Trophoblast cell (in vitro differentiated cells and primary cell): ENCODE data around the gene ANTXR1.

Experiments
- DNase-seq, 2 donors: peaks; one replicate each; pipeline ENCODE4 v3.0.0-alpha.2; 2016
- H2AFZ ChIP-seq: 2 replicates; pipeline ENCODE4 v1.6.1; 2013; ENCODE audit warnings: low read length, moderate library complexity, mild to moderate bottlenecking; ENCODE audit not compliant: insufficient read depth, poor library complexity
- H2AK5ac ChIP-seq: 2 replicates; pipeline ENCODE4 v1.6.1; 2013; ENCODE audit warnings: mild to moderate bottlenecking, low read length
- H2BK120ac ChIP-seq: 2 replicates; pipeline ENCODE4 v1.6.1; 2013; ENCODE audit warnings: low read length, mild to moderate bottlenecking, moderate library complexity; ENCODE audit not compliant: insufficient read depth, poor library complexity
- H2BK12ac ChIP-seq: 2 replicates; pipeline ENCODE4 v1.6.1; 2013; ENCODE audit warnings: mild to moderate bottlenecking, low read length, moderate library complexity
- H2BK5ac ChIP-seq: 2 replicates; pipeline ENCODE4 v1.6.1; 2013; ENCODE audit warnings: low read length, low read depth, moderate library complexity, mild to moderate bottlenecking; ENCODE audit not compliant: poor library complexity
- H3K14ac ChIP-seq: 2 replicates; pipeline ENCODE4 v1.6.1; 2013; ENCODE audit warnings: mild to moderate bottlenecking, low read length
- H3K18ac ChIP-seq: 2 replicates; pipeline ENCODE4 v1.6.1; 2013; ENCODE audit warnings: mild to moderate bottlenecking, low read length
- H3K23ac ChIP-seq: 2 replicates; pipeline ENCODE4 v1.6.1; 2013; ENCODE audit warnings: low read length
- H3K27ac ChIP-seq: 2 replicates; pipeline ENCODE4 v1.5.1; 2013; ENCODE audit warnings: low read depth, mild to moderate bottlenecking, inconsistent platforms, low read length, moderate library complexity
- H3K27me3 ChIP-seq: 2 replicates; pipeline ENCODE4 v1.6.1; 2013; ENCODE audit warnings: inconsistent platforms, mild to moderate bottlenecking, low read length, moderate library complexity; ENCODE audit not compliant: insufficient read depth
- H3K36me3 ChIP-seq, 2 experiments: 1 replicate in 1 of 2; 2 replicates in 1 of 2; pipeline ENCODE4 v1.6.1; 2013; ENCODE audit warnings: low read length in 2 of 2, mild to moderate bottlenecking in 2 of 2, moderate library complexity in 1 of 2; ENCODE audit not compliant: insufficient read depth in 2 of 2, control insufficient read depth in 1 of 2
- H3K4ac ChIP-seq: 2 replicates; pipeline ENCODE4 v1.6.1; 2013; ENCODE audit warnings: low read depth, mild to moderate bottlenecking, low read length, moderate library complexity
- H3K4me1 ChIP-seq, 2 experiments: 1 replicate in 1 of 2; 2 replicates in 1 of 2; pipeline ENCODE4 v1.6.1; 2013; ENCODE audit warnings: low read length in 2 of 2, mild to moderate bottlenecking in 2 of 2, moderate library complexity in 1 of 2; ENCODE audit not compliant: insufficient read depth in 2 of 2, control insufficient read depth in 1 of 2
- H3K4me2 ChIP-seq: 2 replicates; pipeline ENCODE4 v1.6.1; 2013; ENCODE audit warnings: inconsistent platforms, mild to moderate bottlenecking, low read length, moderate library complexity
- H3K4me3 ChIP-seq: 2 replicates; pipeline ENCODE4 v1.5.1; 2013; ENCODE audit warnings: mild to moderate bottlenecking, low read depth, low read length, inconsistent platforms
- H3K79me1 ChIP-seq: one replicate; pipeline ENCODE4 v1.6.1; 2013; ENCODE audit warnings: low read length
- H3K79me2 ChIP-seq: 2 replicates; pipeline ENCODE4 v1.6.1; 2013; ENCODE audit warnings: low read length, mild to moderate bottlenecking; ENCODE audit not compliant: control insufficient read depth, insufficient read depth, poor library complexity
- H3K9ac ChIP-seq: 2 replicates; pipeline ENCODE4 v1.6.1; 2013; ENCODE audit warnings: mild to moderate bottlenecking, low read length
- H3K9me3 ChIP-seq: 2 replicates; pipeline ENCODE4 v1.6.1; 2013; ENCODE audit warnings: low read depth, mild to moderate bottlenecking, control low read depth, inconsistent platforms, low read length; ENCODE audit not compliant: insufficient read depth
- H4K12ac ChIP-seq: 2 replicates; pipeline ENCODE4 v1.6.1; 2013; ENCODE audit warnings: low read depth, mild to moderate bottlenecking, low read length, moderate library complexity
- H4K8ac ChIP-seq: 2 replicates; pipeline ENCODE4 v1.6.1; 2013; ENCODE audit warnings: low read depth, mild to moderate bottlenecking, low read length, moderate library complexity
- H4K91ac ChIP-seq: one replicate; pipeline ENCODE4 v1.6.1; 2013; ENCODE audit warnings: low read depth, mild to moderate bottlenecking, low read length, moderate library complexity
- WGBS: extraction: QIAGEN DNeasy Blood & Tissue Kit; methylation state at CpG from one replicate; pipeline ENCODE4 v1.1.7; 2013; ENCODE audit warnings: missing lambda C conversion rate; ENCODE audit not compliant: insufficient read length, insufficient coverage; ENCODE audit errors: extremely low coverage; 5-methylcytosine and 5-hydroxymethylcytosine counted together

Gene ANTXR1

DNA sequence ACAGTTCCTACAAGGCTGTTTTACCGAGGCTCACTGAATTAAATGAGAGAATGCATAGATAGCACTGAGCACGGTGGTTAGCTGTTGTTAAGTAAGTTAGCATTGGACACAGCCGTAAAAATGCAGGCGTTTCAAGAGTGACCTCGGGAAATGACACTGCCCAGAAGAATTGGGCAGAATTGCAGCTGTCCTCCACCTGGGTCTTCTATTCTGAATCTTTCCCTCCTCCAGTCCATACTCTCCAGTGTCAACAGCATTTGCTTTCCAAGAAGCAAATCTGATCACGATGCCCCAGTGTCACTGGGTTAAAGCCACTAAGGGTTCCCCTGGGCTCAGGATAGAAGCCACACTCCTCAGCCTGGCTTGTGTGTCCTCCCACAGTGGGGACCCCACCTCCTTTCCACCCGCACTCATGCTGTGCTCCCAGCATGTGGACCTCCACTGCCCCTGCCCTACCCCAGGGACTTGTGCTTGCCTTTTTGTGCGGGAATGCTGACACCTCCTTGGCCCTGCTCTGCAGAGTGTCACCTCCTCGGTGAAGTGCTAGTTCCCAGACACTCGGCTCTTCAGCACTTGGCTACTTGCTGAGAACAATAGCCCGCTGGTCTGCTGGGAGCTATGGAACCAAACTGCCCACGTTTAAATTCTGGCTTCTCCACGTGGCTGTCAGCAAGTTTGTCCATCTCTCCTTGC, 135.0 kb downstream of the ANTXR1 start:
- no CpG with 5 or more reads among the region's 13 CpGs for WGBS
- H3K18ac ChIP-seq, result peak overlapping the region; percentile 60
- no peak overlapping the region for H3K4me2 ChIP-seq
- H3K4ac ChIP-seq, result no peak overlapping the region
- peak overlapping the region; percentile 86 for H2AK5ac ChIP-seq
- H3K79me1 ChIP-seq, result peaks cover 8% of the 10 kb centered on the region
- peak overlapping the region; percentile 6 for H4K8ac ChIP-seq
- H3K14ac ChIP-seq, result peak overlapping the region; percentile 61
- no peak overlapping the region for H4K12ac ChIP-seq
- no peak overlapping the region for H3K9ac ChIP-seq
- peaks cover 1% of the 10 kb centered on the region for H3K79me2 ChIP-seq
- H2BK120ac ChIP-seq, result no peak overlapping the region
- DNase-seq, result no peak
- no peak overlapping the region for H2BK5ac ChIP-seq
- H3K36me3 ChIP-seq, result peaks cover 1% of the 10 kb centered on the region in 2 experiments
- H3K4me3 ChIP-seq, result no peak overlapping the region
- no peak overlapping the region for H2AFZ ChIP-seq
- H3K27ac ChIP-seq, result no peak overlapping the region
- H2BK12ac ChIP-seq, result peak overlapping the region; percentile 93
- H3K27me3 ChIP-seq, result no peaks in the 10 kb centered on the region
- H3K23ac ChIP-seq, result no peak overlapping the region
- peaks cover 18 to 23% of the 10 kb centered on the region in 2 experiments for H3K4me1 ChIP-seq
- no peaks in the 10 kb centered on the region for H3K9me3 ChIP-seq
- peak overlapping the region; percentile 59 for H4K91ac ChIP-seq

DNA sequence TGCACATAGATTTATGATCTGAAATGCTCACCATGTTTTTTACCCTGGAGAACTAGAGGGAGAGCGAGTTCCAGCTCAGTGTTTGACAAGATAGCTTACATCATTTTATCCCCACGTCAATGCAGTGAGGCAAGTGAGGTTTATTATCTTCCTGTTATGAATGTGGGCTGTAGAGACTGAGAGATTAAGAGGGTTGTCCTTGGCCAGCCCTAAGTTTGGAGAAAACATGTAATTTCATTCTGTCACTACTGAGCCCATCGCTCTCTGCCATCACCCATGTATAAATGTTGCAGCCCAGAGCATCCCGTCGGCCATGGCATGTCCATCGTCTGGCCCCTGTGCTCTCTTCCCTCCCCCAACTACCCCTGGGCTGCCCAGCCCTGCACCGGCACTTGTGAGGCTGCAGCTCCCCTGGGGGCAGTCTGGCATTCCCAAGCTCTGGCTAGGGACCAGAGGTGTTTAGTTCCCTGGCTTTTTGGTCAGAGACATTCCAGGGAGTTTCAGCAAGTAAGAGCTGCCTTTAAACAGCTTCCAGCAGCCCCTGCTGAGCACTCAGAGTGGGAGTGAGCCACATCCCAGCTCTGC, 136.7 kb downstream of the ANTXR1 start:
- H3K36me3 ChIP-seq, result peaks cover 4% of the 10 kb centered on the region in 2 experiments
- H3K4me3 ChIP-seq, result no peak overlapping the region
- H3K14ac ChIP-seq, result no peak overlapping the region
- no peak overlapping the region for H3K9ac ChIP-seq
- H4K12ac ChIP-seq, result no peak overlapping the region
- H3K4me1 ChIP-seq, result peaks cover 14 to 18% of the 10 kb centered on the region in 2 experiments
- H2AK5ac ChIP-seq, result no peak overlapping the region
- no peak overlapping the region for H2AFZ ChIP-seq
- peaks cover 1% of the 10 kb centered on the region for H3K79me2 ChIP-seq
- peak overlapping the region; percentile 31 for H3K4me2 ChIP-seq
- no peak overlapping the region for H3K27ac ChIP-seq
- H3K4ac ChIP-seq, result no peak overlapping the region
- H3K9me3 ChIP-seq, result peaks cover 2% of the 10 kb centered on the region
- no peak overlapping the region for H3K18ac ChIP-seq
- no peak for DNase-seq
- H4K91ac ChIP-seq, result no peak overlapping the region
- no peak overlapping the region for H3K23ac ChIP-seq
- no peak overlapping the region for H2BK5ac ChIP-seq
- H3K27me3 ChIP-seq, result no peaks in the 10 kb centered on the region
- H3K79me1 ChIP-seq, result peaks cover 7% of the 10 kb centered on the region
- no peak overlapping the region for H2BK12ac ChIP-seq
- no peak overlapping the region for H4K8ac ChIP-seq
- H2BK120ac ChIP-seq, result no peak overlapping the region
- WGBS, result no CpG with 5 or more reads among the region's 7 CpGs

- no peak overlapping the region for H3K9ac ChIP-seq
- WGBS, result no CpG with 5 or more reads among the region's 4 CpGs
- no peaks in the 10 kb centered on the region for H3K27me3 ChIP-seq
- no peak overlapping the region for H2BK12ac ChIP-seq
- H3K79me1 ChIP-seq, result peaks cover 7% of the 10 kb centered on the region
- no peak for DNase-seq
- H4K8ac ChIP-seq, result no peak overlapping the region
- H3K23ac ChIP-seq, result no peak overlapping the region
- H3K18ac ChIP-seq, result no peak overlapping the region
- H3K36me3 ChIP-seq, result peaks cover 4 to 7% of the 10 kb centered on the region in 2 experiments
- H3K79me2 ChIP-seq, result peaks cover 1% of the 10 kb centered on the region
- H3K27ac ChIP-seq, result no peak overlapping the region
- H4K12ac ChIP-seq, result no peak overlapping the region
- no peak overlapping the region for H3K4ac ChIP-seq
- H3K4me3 ChIP-seq, result no peak overlapping the region
- peaks cover 2% of the 10 kb centered on the region for H3K9me3 ChIP-seq
- H3K4me2 ChIP-seq, result no peak overlapping the region
- no peak overlapping the region for H3K14ac ChIP-seq
- no peak overlapping the region for H4K91ac ChIP-seq
- no peak overlapping the region for H2BK5ac ChIP-seq
- H2AK5ac ChIP-seq, result no peak overlapping the region
- H2BK120ac ChIP-seq, result no peak overlapping the region
- no peak overlapping the region for H2AFZ ChIP-seq
- peaks cover 14 to 18% of the 10 kb centered on the region in 2 experiments for H3K4me1 ChIP-seq
Measured at GRCh38 chr2:69151931-69152330, 139.0 kb downstream of the ANTXR1 start.

DNA sequence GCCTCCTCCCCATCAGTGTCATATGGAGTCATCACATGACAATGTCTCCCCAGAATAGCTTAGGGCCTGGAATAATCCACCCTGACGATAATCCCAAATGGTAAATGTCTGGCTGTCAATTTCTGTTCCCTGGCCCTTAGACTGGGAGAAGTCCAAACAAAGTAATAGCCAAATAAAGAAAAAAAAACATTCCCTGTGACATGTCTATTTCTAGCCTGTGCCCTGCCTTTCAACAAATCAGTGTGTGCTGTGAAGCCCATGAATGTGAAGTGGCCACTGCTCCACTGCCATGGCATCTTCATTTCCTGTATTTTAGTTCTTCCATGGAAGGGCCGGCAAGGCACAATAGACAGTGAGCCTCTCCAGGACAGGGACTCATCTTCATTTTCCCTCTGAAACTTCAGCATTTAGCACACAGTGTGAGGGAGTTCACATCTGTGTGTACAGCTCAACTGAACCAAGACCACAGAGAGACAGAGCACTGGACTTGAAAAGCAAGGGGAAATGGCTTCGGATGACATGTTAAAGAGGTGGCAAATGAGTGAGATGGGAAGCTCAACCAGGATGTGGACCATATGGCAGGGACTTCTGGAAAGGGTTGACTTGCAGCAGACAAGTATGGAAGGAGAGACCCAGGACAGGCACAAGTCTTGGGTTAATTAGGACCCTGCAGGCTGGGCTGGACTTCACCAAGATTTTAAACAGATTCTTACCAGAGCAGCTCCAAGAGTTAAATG, 140.0 kb downstream of the ANTXR1 start:
- Histone ChIP-seq H3K27ac (no peak overlapping the region), H3K79me1 (peaks cover 10% of the 10 kb centered on the region), H4K8ac (no peak overlapping the region), H3K4me2 (no peak overlapping the region), H3K4me3 (no peak overlapping the region), H4K91ac (no peak overlapping the region), H3K9me3 (peaks cover 2% of the 10 kb centered on the region), H3K18ac (no peak overlapping the region), H3K9ac (no peak overlapping the region), H2BK120ac (no peak overlapping the region), H3K79me2 (peaks cover 1% of the 10 kb centered on the region), H3K27me3 (no peaks in the 10 kb centered on the region), H2AK5ac (no peak overlapping the region), H3K14ac (no peak overlapping the region), H2AFZ (no peak overlapping the region), H3K23ac (no peak overlapping the region), H3K36me3 (peaks cover 4 to 7% of the 10 kb centered on the region in 2 experiments), H3K4ac (no peak overlapping the region), H3K4me1 (peaks cover 16 to 18% of the 10 kb centered on the region in 2 experiments), H2BK5ac (no peak overlapping the region), H4K12ac (no peak overlapping the region), H2BK12ac (no peak overlapping the region)
- no peak for DNase-seq
- no CpG with 5 or more reads among the region's 3 CpGs for WGBS
